Activated naive CD4-positive, alpha-beta T cell treated with Interleukin-2 at 50 U/mL for 16 hours (primary cell): Measurements from ENCODE around the gene SPA17.

ENCODE experiments used
- DNase-seq: peaks from one replicate; pipeline ENCODE4 v3.0.0-alpha.2; 2020

Gene SPA17

DNA sequence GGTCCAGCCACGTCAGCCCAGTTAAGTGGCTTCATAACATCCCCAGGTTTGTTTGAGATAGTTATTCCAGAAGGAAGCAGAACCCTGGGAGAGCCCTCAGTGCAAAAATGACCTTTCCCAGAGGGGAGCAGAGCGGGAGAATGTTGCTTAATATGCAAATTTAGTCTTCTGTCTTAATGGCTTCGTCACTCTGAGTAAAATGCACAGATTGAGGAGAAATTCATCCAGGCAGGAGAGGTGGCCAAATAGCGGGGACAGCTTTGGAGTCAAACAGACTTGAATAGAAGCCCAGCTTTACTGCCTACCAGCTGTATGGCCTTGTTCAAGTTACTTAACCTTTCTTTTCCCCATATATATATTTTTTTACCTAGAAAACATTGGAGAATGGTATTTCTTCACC, 53.8 kb downstream of the SPA17 start:
- no peak for DNase-seq

DNA sequence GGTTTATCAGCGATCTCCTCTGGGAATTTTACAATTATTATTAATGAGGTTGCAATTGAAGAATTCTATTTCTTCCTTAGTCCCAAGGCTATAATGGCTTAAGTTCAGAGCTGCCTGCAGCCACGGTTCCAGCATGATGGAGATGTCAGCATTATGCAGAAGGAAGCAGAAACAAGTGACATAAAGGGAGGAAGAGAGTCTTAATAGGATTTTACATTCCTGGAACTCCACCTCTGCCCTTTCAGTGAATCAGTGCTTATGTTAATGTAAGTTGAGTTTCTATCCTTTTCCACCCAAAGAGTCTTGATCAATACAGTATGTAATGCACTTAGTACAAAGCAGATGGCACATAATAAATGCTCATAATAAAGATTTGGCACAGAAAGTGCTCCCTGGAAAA, 54.4 kb downstream of the SPA17 start:
- no peak for DNase-seq

DNA sequence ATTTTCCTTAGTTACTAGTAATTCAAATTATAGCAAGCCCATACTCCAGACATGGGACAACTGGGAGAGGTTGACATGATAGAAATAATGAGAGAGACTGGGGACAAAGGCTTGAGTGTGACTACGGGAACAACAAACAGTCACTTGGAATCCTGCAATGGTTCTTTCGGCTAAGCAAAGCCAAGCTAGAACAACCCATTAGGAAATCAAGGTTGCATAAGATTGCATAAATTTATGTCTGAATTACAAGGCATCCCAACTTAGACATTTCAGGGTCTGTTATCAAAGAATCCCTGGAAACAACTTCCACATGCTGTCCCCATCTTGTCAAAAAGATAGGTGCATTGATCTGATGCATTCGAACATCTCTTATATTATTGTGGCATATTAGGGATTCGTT, 55.9 kb downstream of the SPA17 start:
- DNase-seq, result no peak

DNA sequence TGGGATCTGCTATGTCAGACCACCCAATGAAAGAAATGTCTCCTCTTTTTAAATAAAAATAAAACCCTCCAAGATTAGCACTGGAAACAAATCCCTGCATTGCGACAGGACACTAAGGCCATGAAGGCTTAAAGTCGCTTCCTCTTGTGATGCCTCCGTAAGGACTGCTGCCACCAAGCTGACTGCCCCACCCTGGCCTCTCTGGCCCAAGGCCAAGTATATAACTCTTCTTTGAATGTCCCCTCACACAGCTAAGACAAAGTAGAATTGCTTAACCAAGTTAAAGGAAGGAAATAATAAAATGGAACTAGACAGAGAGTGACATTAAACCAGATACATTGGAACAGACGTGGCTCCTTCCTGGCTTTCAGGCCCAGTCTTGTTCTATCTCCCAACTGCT, 58.5 kb downstream of the SPA17 start:
- no peak for DNase-seq

DNA sequence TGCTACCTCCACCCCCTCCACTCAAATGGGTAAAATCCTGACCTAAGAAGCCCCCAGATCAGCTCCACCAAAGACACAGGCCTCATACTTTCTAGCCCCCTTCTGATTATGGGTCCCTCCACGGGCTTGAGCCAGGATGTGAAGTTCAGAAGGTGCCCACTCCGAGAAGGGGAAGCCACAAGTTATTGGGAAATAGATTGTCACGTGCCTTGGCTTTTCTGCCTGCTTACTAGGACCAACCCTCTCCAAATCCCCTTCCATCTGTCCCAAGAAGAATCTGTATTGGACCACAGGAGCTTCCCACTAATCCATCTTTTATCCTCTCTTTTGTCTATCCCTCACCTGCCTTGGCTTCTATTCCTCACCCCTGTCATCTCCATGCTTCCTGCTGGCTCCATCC, 63.0 kb downstream of the SPA17 start:
- DNase-seq, result no peak

DNA sequence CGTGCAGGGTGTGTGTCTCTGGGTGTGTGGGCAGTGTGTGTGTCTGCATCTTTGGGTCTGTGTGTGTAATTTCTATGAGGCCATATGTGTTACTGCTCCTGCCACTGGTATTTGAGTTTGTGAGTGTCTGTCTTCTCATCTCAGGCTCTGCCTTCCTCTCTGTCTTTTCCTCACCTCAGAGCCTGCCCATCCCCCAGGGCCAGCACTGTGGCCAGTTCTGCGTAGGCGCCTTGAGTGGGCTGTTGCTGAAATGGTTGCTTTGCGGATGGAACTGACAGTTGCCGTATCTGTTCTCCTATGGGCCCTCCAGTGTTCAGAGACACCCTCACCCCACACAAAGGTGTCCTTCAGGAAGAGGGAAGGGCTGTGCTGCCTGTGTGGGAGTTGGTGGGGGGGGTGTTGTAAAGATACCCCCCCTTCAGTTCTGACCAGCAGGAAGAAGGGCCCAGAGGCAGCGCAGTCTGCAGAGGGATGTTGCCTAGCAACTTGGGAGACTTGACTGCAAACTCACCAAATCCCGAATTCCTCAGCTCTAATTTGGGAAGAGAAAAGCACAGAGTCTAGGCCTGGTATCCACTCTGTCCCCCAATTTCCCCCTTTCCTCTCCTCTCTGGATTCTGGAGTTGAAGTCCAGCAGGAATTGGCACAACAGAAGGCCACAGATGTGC, 64.1 kb downstream of the SPA17 start:
- no peak for DNase-seq

DNA sequence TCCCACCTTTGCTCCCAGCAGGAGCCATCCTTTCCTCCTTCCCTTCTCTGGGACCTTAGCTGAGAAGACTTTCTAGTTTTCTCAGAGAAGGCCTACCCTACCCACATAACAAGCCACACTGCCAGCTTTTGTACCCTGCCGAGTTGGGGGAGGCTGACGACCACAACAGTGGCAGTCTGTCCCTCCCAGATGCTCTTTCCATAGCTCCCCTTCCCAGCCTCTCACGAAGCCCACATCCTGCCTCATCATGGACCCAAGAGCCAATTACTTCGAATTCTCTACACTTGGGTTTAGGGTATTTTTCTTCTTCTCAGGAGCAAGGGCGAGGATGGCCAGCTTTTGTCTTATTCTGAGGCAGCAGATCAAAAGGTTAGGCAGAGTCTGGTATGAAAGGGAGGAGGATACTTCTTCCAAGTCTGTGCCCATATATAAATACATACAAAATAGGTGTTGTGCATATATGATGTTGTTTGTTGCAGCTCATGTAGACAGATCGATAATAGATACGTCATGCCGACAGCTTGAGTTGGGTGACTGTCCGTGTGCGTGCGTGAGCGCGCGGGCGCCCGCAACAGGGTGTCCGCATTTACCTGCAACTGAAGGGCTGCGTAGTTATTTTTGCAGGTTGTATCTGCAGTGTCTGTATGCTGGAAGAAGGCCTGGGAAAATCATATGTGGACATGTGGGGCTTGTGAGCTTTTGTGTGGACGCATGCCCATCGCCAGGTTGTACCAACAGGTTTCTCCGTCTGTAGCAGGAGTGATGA, 65.2 kb downstream of the SPA17 start:
- DNase-seq, result no peak

DNA sequence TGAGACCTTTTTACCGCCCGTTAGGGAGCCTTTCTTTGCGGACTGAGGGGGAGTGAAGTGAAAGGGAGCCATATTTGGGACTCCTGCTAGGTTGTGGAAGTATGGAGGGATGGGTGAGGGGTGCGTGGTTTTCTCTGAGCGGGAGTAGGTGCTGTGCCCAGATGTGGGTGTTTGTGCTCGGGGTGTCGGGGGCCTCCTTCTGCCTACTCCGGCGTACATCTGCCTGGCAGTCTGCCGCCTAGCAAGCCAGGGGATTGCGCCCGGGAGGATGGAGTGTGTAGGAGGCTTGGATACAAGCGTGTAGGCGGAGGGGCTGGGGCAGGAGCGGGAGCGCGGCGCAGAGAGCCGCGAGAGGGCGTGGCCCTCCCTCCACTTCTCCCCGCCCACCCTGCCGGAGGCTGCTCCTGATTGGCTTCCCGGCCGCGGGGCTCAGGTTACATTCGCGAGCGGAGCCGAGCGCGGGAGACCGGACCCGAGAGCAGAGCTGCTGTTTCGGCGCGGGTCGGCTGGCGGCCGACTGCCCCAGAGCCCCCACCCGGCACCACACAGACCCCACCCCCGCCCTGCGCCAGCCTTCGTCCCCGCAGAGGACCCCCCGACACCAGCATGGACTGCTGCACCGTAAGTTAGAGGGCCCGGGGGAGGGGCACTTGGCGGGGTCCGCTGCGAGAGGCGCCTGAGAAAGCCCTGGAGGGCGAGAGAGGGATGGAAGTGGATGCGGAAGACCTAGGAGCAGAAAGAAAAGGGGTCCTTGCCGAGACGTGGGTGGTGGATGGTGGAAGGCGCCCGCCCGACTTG, 66.0 kb downstream of the SPA17 start, which contains the start of gene NRGN:
Gene NRGN (plus strand): TSS at position 464 of the 798 bp plus-strand sequence. CDS start 143 bp downstream, at position 607.
- peak; percentile 84 for DNase-seq

DNA sequence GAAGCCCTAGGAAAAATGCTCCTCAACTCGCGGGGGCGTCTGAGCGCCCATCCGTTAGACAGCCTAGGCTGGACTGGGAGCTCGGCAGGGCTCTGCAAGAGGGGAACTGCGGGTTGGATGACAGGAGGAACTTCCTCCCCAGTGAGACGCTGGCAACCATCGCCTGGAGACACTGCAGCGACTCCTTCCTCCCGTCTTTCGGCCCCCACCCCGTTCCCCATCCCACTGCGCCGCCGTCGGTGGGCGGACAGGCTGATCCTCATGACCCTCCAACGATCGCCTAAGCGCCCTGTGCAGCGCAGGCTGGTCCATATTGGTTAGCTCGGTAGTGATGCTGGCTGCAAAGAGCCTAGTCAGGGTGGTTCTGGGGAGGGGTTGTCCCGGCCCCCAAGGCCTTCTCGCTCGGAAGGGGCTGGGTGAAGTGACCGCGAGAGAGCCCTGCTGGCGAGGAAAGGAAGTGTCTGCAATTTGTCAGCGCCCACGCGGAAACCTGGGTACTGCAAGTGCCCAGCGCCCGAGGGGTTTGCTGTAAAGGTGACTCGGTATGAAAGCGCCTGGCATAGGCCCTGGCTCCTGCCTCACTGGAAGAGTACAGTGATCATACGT, 66.7 kb downstream of the SPA17 start:
- DNase-seq, result peak; percentile 68

DNA sequence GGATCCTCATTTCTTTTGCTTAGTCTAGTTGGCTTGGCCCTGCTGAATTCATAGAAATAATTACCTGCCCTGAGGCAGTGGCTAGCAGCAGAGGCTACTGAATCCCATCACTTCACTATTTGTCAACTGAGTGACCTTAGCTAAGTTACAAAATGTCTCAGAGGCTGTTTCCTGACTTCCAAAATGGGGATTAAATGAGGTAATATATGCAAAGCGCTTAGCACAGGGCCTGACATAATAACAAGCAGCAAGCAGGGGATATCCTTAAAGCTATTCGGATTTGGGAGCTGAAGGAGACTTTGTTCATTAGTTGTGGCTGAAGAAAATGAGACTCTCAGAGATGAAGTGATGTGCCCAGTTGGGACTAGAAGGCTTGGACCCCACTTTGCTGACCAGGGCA, 68.9 kb downstream of the SPA17 start:
- no peak for DNase-seq

DNA sequence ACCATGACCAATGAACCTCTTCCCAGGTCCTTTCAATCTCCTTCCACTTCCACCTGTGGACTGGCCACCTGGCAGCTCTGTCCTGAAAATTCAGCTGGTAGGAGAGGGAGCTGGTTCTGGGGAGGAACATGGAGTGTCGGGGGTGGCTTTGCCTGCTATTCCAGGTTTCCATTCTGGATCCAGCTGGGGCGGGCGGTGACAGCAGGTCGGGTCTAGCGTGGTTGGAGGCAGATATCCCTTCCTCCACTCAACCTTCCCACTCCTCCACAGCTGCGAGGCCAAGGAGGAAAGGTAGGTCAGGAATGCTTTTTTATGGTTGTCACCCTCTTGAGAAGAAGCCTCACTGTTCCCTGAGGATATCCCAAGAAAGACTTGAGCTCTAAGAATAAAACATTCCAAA, 69.3 kb downstream of the SPA17 start:
- DNase-seq, result no peak

DNA sequence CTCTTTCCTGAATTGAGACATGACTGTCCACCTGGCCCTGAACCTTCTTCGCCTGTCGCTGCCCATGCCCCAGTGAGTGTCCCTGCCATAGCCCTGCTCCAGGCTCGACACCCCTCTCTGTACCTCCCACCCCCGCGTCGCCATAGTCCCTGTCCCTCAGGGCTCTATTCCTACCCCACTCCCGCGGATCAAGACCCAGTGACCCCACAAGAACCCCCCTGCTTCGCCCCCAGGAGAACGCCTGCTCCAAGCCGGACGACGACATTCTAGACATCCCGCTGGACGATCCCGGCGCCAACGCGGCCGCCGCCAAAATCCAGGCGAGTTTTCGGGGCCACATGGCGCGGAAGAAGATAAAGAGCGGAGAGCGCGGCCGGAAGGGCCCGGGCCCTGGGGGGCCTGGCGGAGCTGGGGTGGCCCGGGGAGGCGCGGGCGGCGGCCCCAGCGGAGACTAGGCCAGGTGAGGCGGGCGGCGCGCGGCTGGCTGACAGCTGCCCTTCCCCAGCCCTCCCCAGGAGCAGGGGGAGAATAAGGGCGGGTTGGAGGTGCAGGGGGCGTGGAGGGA, 71.6 kb downstream of the SPA17 start:
- DNase-seq, result no peak

DNA sequence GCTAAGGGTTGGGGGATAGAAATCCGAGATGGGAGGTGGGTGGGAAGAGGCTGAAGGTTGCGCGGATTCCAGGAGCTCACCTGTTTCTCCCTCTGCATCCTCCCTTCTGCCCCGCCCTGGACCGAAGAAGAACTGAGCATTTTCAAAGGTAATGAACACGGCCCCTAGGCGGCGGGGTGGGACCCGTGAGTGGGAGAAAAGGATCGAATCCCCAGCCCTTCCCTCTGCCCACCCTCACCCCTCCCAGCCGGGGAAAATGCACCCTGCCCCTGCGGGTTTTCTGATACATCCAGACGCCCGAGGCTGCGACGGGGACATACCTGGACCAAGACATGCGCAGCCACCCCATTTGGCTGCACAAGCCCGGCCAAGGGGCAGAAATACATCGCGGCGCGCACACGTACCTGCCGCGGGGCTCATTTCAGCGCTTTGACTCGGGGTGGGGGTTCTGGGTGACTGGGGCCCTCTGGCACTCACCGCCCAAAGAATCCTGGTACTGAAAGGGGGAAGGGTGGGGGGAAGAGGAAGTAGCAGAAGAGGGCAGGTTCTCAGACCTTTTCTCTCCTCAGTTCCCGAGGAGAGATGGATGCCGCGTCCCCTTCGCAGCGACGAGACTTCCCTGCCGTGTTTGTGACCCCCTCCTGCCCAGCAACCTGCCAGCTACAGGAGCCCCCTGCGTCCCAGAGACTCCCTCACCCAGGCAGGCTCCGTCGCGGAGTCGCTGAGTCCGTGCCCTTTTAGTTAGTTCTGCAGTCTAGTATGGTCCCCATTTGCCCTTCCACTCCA, 72.3 kb downstream of the SPA17 start:
- DNase-seq, result peak; percentile 30

DNA sequence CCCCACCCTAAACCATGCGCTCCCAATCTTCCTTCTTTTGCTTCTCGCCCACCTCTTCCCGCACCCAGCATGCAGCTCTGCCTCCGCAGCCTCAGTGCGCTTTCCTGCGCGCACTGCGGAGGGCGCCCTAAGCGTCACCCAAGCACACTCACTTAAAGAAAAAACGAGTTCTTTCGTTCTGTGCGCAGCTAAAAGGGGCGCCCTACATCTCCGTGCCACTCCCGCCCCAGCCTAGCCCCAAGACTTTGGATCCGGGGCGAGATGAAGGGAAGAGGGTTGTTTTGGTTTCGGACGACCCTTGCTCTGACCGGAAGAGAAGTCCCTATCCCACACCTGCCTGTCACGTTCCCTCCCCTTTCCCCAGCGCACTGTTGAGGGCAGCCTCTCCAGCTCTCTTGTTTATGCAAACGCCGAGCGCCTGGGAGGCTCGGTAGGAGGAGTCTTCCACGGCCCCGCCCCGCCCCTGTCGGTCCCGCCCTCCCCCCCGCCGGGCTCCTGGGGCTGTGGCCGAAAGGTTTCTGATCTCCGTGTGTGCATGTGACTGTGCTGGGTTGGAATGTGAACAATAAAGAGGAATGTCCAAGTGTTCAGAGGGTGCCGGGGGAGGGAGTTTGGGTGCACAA, 73.0 kb downstream of the SPA17 start:
- peak; percentile 79 for DNase-seq
